MG63 (cell line): ENCODE results near the gene PRSS53. TPM values are rescaled to one million over a fixed set of nuclear protein-coding genes. Genes with fewer than 3 reads are reported as not detected.

Experiments used
- DNase-seq: peaks from one replicate; pipeline ENCODE4 v3.0.0-alpha.2; 2020
- H3K27me3 ChIP-seq: fragments of 250-450 bp; sonication (Bioruptor Pico); 2 replicates; pipeline ENCODE4 v1.5.1; 2020; ENCODE audit warnings: mild to moderate bottlenecking, moderate library complexity
- H3K36me3 ChIP-seq: fragments of 250-450 bp; sonication (Bioruptor Pico); 2 replicates; pipeline ENCODE4 v1.5.1; 2020; ENCODE audit warnings: mild to moderate bottlenecking, moderate library complexity
- H3K4me3 ChIP-seq: fragments of 250-450 bp; sonication (Bioruptor Pico); 2 replicates; pipeline ENCODE4 v1.5.1; 2020; ENCODE audit warnings: mild to moderate bottlenecking, moderate library complexity
- H3K9me3 ChIP-seq: fragments of 250-450 bp; sonication (Bioruptor Pico); 2 replicates; pipeline ENCODE4 v1.5.1; 2020; ENCODE audit warnings: mild to moderate bottlenecking, moderate library complexity
- total RNA-seq: library from RNA; depleted of rRNA; stranded (reverse); fragments of >200 nt; shearing (Covaris generic); gene quantifications from 2 replicates; pipeline ENCODE4 v1.2.3, GENCODE V29; 2014; ENCODE audit warnings: low replicate concordance

Gene PRSS53
- total RNA-seq, 1 experiment from 2014 or later, result 1.9 TPM

DNA sequence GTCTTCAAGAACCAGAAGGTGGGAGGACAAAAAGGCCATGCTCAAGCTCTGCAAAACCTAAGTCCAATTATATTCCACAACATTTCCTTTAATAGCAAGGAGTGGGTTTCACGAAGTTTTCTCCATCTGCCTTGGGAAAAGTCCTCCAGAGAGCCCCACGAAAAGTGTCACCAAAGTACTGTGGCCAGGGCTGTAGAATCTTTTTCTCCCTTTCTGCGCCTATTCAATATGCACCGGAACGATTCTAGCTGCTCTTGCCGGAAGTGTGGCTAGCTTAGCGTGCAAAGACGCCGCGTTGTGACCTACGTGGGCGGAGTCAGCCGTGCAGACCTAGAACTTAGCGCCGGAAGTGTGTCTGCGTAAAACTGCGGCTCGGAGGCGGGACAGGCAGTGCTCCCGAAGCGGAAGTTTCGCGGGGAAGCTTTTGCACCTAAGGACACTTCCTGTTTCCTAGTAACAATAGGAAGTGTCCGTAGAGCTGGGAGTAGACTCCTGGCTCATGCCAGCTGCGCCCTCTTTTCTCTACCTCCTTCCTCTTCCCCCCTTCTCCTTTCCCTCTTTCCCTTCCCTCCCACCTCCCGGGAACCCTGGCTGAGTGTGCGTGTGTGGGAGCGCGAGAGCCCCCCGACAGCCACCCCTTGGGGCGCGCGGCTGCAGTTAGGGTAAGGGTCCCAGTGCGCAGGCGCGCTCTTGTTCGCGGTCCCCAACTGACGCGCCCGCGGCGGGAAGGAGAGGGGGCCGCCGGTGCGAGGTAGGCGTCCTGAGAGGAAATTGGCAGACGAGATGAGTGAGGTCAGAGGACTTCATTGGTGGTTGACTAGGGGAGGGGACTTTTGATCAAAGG, 14.6 kb downstream of the PRSS53 start, which contains the start of the genes ZNF646 and ZNF668:
TSS of gene ZNF646 (plus strand) at position 453 of the 844 bp plus-strand sequence. CDS start 1,903 bp downstream, outside the sequence.
TSS of gene ZNF668 (minus strand) at position 271 of the 844 bp plus-strand sequence. CDS start 9,781 bp downstream, outside the sequence.
- H3K27me3 ChIP-seq, result no peaks in the 10 kb centered on the region
- peaks cover 39% of the 10 kb centered on the region for H3K36me3 ChIP-seq
- no peaks in the 10 kb centered on the region for H3K9me3 ChIP-seq
- H3K4me3 ChIP-seq, result peak within 1 kb of the TSS; percentile 94
- DNase-seq, result peak; percentile 100

DNA sequence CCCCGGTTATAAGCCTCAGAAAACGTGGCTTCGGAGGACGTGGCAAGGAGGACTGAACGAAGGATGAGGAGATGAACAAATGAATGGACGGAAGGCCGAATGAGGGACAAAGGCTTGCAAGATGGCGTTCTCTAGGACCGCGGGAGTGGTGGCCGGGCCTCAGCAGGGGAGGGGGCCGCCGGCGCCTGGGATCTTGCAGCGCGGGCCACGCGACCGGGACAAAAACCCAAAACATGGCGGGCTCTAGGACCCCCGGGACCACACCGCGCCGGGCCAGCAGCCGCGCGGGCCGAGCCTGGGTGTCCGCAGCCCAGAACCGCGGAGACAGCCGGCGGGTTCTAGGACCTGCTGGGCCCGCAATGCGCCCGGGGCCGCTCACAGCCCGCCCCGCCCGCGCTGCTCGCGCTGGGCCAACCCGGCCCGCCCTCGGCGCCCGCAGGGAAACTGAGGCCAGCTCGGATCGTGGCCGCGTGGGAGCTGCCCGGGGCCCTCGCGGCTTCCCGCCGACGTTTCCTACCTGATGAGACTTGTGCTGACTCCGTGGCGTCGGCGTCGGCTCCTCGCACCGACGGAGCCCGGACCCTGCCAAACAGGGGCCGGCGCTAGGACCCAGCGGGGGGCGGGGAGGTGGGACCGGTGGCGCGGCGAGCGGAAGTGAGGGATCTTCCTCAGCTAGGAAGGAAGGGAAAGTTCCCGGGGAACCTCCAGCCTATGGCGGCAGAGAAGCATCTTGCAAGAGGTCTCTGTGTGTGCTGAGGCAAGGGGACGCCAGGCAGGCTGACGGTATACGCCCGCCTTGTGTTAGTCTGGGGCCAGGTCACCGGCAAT, 15.4 kb downstream of the PRSS53 start:
- Histone ChIP-seq H3K9me3 (no peaks in the 10 kb centered on the region), H3K27me3 (no peaks in the 10 kb centered on the region), H3K36me3 (peaks cover 34% of the 10 kb centered on the region), H3K4me3 (peak overlapping the region; percentile 94)
- peak; percentile 97 for DNase-seq

DNA sequence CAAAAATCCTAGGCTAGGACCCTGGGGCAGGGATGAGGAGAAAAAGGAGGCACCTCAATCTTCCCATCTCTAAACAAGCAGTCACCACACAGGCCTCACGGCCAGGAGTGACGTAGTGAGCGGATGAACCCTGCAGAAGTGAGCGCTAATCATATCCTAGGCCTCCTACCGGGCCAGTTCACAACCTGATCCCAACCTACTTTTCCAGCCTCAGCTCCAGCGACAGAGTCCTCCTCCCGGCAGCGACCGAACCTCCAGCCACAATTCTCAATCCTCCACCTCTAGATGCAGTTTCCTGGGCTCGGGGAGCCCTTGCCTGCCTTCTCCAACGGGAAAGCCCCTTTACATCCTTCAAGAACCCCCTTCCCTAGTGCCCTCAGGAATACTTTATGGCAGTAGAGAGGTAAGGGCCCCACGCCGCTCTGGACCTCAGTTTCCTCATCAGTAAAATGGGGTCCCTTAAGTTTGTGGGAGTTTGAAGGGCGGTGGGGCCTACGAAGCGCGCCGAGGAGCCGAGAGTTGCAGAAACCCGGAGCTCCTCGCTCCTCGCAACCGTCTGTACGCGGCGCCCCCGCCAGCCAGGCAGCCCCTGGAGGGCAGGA, 16.1 kb downstream of the PRSS53 start:
- peak; percentile 71 for DNase-seq
- Histone ChIP-seq H3K27me3 (no peaks in the 10 kb centered on the region), H3K9me3 (no peaks in the 10 kb centered on the region), H3K4me3 (peak overlapping the region; percentile 94), H3K36me3 (peaks cover 28% of the 10 kb centered on the region)

DNA sequence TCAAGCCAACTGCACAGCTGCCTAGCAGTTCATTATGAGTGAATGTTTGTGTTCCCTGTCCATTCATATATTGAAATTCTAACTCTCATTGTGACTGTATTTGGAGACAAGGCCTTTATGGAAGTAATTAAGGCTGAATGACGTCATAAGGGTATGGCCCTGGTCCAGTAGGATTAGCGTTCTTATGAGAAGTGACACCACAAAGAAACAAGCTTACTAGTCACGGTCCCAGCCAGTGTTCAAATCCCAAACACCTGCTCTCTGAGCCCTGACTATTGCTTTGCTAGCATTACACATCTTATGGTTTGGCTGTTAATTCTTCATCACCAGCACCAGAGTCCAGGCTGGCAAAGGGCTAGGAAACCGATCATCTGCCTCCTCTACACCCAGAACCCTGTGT, 16.9 kb downstream of the PRSS53 start:
- peak overlapping the region; percentile 94 for H3K4me3 ChIP-seq
- no peaks in the 10 kb centered on the region for H3K9me3 ChIP-seq
- H3K27me3 ChIP-seq, result no peaks in the 10 kb centered on the region
- DNase-seq, result peak; percentile 63
- H3K36me3 ChIP-seq, result peaks cover 26% of the 10 kb centered on the region

DNA sequence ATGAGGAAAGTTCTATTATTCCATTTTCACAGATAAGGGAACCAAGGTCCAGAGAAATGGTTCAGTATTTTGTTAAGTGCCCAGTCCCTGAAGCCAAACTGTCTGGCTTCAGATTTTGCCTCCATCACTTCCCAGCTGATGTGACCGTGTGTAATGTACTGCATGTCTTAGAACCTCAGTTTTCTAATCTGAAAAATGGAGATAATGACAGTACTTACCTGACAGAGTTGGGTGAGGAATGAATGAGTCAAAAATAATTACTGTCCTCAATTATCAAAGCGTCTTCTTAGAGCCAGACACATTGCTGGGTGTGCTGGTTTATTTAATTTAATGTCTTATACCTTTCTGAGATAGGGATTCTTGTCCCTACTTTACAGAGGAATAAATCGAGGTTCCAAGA, 21.4 kb downstream of the PRSS53 start:
- Histone ChIP-seq H3K36me3 (peaks cover 38% of the 10 kb centered on the region), H3K27me3 (no peaks in the 10 kb centered on the region), H3K4me3 (no peak overlapping the region), H3K9me3 (no peaks in the 10 kb centered on the region)
- DNase-seq, result no peak

DNA sequence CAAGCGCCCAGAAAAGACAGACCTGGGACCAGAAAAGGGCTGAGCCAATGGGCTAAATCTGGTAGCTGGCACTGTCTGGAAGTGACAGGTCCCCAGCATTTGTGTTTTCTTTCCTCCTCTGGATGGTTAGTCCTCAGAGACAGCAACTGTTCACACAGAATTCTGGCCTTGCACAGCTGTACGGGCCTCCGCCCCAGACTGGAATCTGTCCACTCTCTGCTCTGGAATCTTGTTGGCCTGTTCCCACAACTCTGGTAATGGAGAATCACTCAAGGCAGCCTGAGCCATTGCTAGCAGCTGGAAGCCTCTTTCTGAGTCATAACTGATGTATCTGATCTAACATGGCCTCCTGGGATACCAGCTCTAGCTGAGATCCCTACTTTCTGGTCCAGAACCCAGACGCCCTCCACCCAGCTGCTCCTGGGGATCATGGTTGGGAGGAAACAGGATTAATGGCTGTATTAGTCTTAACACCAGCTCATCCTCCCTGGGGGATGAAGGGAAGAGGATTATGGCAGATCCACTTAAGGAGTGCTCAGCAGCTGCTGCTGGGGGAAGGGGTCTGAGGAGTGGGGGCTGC, 23.8 kb downstream of the PRSS53 start:
- H3K9me3 ChIP-seq, result no peaks in the 10 kb centered on the region
- H3K36me3 ChIP-seq, result peaks cover 59% of the 10 kb centered on the region
- peak; percentile 95 for DNase-seq
- no peaks in the 10 kb centered on the region for H3K27me3 ChIP-seq
- H3K4me3 ChIP-seq, result peak overlapping the region; percentile 4; the same call in 1 of the 2 replicates

DNA sequence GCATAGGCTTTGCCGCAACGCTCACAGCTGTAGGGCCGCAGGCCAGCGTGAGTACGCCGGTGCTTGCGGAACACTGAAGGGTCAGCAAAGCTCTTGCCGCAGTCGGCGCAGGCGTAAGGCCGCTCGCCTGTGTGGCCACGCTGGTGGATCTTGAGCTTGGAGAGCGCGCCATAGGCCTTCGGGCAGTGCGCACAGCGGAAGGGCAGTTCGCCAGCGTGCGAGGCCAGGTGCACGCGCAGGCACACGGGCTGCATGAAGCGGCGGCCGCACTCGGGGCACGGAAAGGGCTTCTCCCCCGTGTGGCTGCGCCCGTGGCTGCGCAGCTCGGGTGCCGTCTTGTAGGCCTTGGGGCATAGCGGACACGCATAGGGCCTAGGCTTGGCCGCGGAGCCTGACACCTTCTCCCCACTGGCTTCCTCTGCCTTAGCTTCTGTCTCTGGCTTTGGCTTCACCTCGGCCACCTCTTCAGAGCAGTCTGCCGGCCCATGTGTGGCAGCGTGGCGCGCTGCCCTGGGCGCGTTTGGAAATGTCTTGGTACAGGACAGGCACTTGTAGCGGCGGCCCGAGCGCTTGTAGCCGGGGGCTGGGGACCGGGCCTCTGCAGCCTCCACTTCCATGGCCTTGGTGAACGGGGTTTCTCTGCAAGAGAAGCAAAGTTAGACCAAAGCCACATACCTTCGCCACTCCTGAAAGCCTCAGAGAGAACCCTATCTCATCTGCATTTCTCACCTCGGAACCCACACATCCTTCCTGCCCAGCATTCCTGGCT, 24.7 kb downstream of the PRSS53 start:
- peaks cover 68% of the 10 kb centered on the region for H3K36me3 ChIP-seq
- no peak for DNase-seq
- H3K9me3 ChIP-seq, result no peaks in the 10 kb centered on the region
- H3K27me3 ChIP-seq, result no peaks in the 10 kb centered on the region
- H3K4me3 ChIP-seq, result no peak overlapping the region

DNA sequence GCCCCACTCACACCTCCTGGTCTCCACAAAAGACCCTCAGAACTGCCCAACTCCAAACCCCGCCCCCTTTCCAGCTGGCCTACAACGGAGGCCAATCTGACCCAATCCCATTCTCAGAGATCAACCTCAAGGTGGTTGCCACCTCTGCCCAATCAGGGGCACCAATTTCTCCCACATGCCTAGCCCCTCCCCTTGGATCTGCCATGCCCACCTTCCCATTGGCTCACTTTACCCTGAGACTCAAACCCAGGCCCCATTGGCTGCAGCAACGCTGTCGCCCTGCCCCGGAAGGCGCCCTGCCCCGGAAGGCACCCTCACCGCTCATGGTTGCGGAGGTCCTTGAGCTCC, 25.3 kb downstream of the PRSS53 start:
- H3K36me3 ChIP-seq, result peaks cover 72% of the 10 kb centered on the region
- H3K4me3 ChIP-seq, result no peak overlapping the region
- H3K27me3 ChIP-seq, result no peaks in the 10 kb centered on the region
- no peaks in the 10 kb centered on the region for H3K9me3 ChIP-seq
- DNase-seq, result no peak

DNA sequence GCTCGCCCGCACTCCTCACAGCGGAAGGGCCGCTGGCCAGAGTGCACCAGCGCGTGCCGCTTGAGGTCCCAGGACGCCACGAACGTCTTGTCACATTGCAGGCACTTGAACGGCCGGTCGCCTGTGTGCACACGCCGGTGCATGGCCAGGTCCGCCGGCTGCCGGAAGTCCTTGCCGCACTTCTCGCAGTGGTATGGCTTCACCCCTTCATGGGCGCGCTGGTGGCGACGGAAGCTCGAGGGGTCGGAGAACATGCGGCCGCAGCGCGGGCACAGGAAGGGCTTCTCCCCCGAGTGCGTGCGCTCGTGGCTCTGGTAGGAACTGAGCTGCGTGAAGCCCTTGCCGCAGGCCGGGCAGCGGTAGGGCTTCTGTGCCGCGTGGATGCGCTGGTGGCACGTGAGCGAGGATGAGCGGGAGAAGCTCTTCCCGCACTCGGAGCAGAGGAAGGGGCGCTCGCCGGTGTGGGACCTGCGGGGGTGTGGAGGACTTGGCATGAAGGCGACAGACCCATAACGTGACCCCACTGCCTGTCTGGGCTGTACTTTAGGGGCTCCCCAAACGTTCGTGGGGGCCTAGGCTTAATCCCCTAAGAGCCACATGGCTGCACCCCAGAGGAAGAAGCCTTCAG, 26.8 kb downstream of the PRSS53 start:
- no peaks in the 10 kb centered on the region for H3K9me3 ChIP-seq
- no peak overlapping the region for H3K4me3 ChIP-seq
- H3K36me3 ChIP-seq, result peaks cover 77% of the 10 kb centered on the region
- no peaks in the 10 kb centered on the region for H3K27me3 ChIP-seq
- DNase-seq, result no peak

DNA sequence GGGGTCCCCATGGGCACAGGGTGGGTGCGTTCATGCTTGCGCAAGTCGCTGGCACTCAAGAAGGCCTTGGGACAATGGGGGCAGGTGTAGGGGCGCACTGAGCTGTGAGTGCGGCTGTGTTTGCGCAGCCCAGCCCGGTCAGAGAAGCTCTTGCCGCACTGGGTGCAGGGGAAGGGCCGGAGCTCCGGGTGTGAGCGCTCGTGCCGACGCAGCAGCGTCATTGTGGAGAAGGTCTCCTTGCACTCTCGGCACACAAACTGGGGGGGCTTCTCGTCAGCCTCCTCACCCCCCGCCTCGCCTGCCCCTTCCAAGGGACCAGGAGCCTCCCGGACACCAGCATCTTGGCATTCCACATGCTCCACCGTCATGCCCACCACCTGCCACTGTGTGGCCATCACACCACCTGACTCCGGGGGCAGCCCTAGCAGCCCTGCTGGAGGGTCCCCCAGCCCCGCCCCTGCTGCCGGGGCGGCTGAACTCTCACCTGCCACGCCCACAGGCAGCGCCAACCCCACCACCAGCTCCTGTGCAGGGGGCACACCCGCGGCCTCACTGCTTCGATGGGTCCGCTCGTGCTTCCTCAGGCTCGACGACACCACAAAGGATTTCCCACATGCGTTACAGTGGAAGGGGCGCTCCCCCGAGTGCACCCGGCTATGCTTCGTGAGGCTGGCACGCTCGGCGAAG, 27.5 kb downstream of the PRSS53 start:
- H3K27me3 ChIP-seq, result no peaks in the 10 kb centered on the region
- H3K4me3 ChIP-seq, result no peak overlapping the region
- peaks cover 75% of the 10 kb centered on the region for H3K36me3 ChIP-seq
- H3K9me3 ChIP-seq, result no peaks in the 10 kb centered on the region
- no peak for DNase-seq

DNA sequence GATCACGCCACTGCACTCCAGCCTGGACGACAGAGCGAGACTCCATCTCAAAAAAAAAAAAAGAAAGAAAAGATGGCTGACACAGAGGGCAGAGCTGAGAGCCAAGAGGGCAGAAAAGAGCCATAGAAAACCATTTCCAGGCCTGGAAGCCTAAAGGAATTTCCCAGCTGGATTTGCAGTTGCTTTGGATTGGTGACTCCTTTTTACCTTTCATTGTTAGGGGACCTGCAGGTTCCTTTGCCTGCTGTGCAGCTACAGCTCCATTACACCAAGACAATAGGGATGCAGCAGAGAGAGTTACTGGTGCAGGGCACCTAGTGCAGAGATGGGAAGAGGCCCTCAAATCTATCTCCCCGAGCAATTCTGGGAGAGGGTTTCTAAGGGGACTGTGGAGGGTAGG, 33.1 kb downstream of the PRSS53 start:
- no peaks in the 10 kb centered on the region for H3K9me3 ChIP-seq
- no peak for DNase-seq
- peaks cover 37% of the 10 kb centered on the region for H3K36me3 ChIP-seq
- no peak overlapping the region for H3K4me3 ChIP-seq
- H3K27me3 ChIP-seq, result no peaks in the 10 kb centered on the region

DNA sequence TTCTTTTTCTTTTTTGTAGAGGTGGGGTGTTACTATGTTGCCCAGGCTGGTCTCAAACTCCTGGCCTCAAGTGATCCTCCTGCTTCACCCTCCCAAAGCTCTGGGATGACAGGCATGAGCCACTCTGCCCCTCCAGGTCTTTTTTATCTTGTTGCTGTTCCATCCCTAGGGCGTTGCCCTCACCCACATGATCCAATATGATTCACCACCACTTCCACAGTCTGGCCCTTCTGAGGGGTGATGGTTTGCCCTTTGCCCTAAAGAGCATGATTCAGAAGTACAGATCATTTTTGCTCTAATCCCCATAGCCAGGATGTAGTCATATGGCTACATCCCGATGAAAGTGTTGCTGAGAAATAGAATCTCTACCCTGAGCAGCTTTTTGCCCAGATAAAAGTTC, 36.6 kb downstream of the PRSS53 start:
- H3K9me3 ChIP-seq, result no peaks in the 10 kb centered on the region
- no peak overlapping the region for H3K4me3 ChIP-seq
- peaks cover 4% of the 10 kb centered on the region; the same call in 1 of the 2 replicates for H3K36me3 ChIP-seq
- no peaks in the 10 kb centered on the region for H3K27me3 ChIP-seq
- DNase-seq, result peak; percentile 94

DNA sequence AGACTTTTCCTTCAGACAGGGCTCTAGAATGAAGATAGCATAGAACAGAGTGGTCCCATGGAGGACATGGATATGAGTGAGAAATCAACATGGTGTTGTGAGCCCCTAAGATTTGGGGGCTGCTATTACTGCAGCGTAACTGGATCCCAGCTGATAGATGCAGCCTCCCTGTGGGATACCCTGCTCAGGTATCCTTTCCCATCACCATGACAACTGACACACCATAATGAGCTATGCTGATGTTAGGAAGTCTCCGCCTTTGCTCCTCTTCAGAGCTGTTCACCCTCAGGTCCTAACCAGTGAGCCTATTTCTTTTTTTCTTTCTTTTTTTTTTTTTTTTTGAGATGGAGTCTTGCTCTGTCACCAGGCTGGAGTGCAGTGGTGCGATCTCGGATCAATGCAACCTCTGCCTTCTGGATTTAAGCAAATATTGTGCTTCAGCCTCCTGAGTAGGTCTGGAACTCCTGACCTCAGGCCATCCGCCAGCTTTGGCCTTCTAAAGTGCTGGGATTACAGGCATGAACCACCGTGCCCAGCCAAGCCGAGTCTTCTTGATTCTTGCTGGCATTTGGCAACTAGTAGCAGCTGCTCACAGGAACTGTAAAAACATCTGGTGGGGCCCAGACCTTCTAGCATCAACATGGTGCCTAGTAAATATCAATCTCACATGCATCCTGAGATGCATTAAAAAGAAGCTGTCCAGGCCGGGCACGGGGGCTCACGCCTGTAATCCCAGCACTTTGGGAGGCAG, 38.3 kb downstream of the PRSS53 start:
- DNase-seq, result peak; percentile 83
- Histone ChIP-seq H3K4me3 (no peak overlapping the region), H3K9me3 (no peaks in the 10 kb centered on the region), H3K36me3 (no peaks in the 10 kb centered on the region), H3K27me3 (no peaks in the 10 kb centered on the region)

DNA sequence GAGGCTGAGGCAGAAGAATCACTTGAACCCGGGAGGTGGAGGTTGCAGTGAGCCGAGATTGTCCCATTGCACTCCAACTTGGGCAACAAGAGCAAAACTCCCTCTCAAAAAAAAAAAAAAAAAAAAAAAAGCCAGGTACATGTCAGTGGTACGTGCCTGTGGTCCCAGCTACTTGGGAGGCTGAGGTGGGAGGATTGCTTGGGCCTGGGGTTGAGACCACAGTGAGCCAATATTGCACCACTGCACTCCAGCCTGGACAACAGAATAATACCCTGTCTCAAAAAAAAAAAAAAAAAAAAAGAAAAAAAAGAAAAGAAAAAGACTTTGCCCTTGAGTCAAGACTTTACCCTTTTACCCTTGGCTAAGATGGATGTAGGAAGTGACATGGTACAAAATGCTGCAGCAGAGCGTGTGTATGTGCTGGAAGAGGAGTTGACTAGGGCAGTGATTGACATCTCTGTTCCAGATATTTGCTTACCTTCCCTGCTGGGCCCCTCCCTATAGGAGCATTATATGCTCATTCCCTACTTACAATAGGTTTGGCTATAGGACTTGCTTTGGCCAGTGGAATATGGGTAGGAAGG, 44.8 kb downstream of the PRSS53 start:
- H3K36me3 ChIP-seq, result peaks cover 40% of the 10 kb centered on the region
- H3K4me3 ChIP-seq, result no peak overlapping the region
- no peak for DNase-seq
- H3K9me3 ChIP-seq, result no peaks in the 10 kb centered on the region
- H3K27me3 ChIP-seq, result no peaks in the 10 kb centered on the region
